GM19467 (cell line): Measurements from ENCODE around the gene CTNND2.

Experiments
- ATAC-seq: cut with Tn5 transposase; IDR thresholded peaks from one replicate; pipeline ENCODE4 v1.9.1; 2021; ENCODE audit warnings: mild to moderate bottlenecking, moderate library complexity; ENCODE audit not compliant: unreplicated experiment

Gene CTNND2

DNA sequence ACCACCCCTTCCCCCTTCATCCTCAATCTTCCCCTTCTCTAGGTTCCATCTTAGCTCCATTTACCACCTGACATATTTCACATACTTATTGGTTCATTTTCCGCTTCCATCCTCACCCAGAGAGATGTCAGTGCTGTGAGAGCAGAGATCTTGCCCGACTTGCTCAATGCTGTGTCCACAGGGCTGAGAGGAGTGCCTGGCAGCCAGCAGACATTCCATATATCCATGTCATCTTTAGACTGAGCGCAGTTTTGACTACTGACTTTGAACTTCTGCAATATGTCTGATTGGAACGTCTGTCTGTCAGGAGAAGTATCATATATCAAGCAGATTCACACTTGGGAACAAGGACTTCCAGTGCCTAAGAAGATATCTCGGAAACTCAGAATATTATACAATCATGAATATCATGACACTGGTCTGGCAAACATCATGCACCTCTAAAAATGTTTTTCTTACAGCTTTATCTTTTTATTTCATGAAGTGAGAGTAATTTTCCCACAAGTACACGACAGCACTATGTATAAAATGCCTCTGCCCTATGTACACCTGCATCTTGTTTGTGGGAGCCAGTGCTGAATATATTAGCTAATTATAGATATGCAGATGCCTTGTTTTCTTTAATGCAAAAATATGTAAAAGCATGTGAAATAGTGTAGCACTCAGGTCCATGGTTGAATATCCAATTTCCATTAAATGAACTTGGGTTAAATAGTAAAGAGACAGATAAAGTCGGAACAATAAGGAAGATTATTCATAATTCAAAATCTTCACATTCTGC lies 689.2 kb downstream of the CTNND2 start:
- no peak for ATAC-seq

DNA sequence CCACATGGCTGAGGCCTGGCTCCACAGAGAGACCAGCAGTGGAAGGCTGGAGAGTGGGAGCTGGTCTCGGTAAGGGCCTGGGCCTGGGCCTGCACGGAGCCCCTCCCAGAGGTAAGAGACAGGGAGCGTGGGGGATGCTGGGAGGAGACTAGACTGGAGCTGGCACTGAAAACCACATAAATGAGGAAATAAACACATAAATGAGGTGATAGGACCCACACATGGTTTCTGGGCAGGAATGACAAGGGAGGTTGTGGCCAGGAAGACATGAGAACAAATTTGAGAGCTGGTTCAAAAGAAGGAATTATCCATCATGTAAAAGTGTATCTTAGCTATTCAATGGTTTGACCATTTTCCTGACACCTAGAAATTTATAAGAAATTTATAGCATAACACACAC lies 691.5 kb downstream of the CTNND2 start:
- no peak for ATAC-seq

DNA sequence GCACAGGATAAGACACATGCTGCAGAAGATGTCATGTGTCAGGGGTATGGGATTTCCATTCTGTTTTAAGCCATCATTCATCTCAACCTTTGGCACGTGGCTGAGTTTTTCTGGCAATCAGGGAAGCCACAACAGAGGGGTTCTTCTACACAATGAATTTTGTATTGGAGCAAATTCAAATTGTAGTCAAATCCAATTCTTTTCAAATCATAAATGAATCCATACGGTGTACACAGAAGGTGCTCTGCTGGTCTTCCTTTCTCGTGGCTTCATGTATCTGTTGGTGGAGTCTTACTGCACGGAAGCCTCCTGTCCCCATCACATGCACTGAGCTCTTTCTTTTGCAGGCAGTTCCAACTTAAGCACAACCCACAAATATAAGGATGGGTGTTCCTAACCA lies 706.5 kb downstream of the CTNND2 start:
- ATAC-seq: no peak

DNA sequence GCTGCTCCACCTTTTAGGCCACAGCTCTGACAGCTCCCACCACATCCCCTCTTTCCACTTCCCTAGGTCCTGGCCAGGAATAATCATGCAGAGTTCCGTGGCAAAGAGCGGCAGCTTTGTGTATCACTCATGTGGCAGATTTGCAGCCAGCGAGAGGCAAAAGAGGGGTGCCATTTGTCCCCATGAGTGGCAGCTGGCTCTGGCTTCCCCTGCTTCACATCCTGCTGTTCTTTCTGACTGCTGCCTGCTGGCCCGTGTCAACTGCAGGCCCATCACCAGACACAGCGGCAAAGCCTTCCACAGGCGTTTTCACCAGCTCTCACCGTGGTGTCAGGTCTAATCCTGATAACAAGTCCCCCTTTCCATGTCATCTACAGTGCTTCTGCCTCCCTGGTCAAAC lies 712.6 kb downstream of the CTNND2 start:
- no peak for ATAC-seq

DNA sequence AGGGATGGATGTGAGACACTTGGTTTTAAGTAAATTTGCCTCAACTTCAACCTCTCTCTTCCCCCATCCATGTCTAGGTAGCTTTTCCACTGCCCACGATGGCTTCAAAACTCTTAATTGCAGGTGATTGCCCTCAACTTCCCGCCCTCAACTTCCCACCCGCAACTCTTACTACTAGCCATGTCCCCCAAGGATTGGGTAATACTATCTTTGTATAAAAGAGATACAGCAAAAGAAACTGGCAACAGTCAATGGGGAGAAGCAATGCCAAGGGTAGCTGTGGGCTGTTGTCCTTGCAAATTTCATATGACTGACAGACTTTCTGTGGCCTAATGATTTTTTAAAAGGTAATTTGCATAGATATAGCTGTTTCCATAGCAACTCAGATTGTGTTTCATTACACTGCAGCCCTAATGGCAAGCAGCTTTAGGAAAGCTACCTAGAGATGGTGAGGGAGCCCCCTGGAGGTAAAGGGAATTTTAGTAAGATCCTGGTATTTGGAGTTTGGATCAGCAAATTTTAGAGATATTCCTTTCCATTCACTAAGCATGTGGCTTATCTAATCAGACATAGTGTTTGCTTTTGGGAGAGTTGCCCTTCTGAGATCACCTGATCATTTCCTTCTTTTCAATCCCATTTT lies 721.7 kb downstream of the CTNND2 start:
- no peak for ATAC-seq

DNA sequence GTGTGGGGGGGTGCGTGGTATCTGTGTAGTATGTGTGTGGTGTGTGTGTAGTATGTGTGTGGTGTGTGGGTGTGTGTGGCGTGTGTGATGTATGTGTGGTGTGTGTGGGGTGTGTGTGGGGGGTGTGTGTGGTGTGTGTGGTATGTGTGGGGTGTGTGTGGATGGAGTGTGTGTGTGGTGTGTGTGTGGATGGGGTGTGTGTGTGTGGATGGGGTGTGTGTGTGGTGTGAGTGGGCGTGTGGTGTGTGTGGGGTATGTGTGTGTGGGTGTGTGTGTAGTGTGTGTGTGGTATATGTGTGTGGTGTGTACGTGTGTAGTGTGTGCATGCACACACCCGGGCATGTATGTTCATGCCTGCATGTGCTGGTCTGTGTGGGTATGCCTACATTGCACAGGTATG lies 722.3 kb downstream of the CTNND2 start:
- ATAC-seq: no peak

DNA sequence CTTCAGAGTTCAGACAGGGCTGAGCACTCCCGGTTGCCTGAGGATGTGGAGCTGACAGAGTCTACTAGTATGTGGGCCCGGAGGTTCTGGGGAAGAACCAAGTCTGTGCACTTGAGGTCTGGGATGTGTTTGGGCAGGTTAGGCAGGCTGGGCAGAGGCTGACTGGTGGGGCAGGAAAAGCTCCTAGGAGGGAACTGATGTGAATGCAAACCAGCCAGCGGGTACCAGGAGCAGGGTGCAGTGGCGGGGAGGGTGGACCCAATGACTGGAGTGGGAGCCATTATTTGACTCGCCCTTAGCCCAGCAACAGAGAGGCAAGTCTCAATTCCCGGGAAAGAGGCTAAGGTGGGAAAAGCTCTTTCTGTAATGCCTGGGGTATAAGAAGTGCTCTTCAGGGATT lies 723.4 kb downstream of the CTNND2 start:
- no peak for ATAC-seq

DNA sequence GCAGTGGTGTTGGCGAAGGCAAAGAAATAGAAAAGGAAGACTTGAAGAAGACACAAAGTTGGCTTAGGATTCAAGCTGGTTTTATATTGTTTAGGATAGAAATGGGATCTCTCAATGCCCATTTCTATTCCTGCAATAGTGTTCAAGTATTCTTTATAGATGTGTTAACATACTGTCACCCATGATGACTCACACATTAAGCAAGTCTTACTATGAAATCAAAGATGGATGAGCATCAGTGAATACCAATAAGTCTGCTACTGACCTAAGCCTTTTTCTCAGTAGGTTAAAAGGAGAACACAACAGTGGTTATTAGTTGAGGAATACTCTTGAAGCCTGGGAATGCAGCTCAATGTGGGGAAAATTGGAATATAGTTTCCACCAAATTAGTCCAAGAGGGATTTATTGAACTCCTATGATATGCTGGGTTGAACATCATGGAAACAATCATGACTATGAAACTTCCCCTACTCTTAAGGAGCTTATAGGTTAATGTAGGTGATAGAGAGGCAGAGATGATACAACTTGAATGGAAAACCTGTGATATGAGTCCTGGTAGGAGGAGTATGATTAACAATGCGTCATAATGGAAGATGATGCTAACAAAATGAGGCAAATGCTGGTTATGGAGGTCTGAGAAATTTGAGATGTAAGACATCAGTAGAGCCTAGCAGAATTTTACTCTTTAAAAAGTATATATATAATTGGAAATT lies 726.1 kb downstream of the CTNND2 start:
- no peak for ATAC-seq

DNA sequence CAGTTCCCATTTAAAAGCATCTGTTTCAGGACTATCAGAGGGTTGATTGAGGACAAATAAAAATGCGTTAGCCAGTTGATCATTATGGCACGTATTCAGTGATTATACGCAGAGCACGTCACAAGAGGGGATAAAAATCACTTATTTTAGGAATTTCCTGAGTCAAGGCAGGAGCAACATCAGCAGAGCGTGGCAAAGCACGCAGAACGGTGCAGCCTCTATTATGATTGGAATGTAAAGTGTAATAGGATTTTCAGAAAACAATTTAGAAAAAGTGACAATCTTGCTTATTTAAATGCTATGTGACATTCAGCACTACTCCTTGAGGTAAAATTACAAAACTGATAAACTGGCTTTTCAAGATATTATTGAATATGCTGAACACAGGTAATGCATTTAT lies 729.7 kb downstream of the CTNND2 start:
- ATAC-seq: no peak

DNA sequence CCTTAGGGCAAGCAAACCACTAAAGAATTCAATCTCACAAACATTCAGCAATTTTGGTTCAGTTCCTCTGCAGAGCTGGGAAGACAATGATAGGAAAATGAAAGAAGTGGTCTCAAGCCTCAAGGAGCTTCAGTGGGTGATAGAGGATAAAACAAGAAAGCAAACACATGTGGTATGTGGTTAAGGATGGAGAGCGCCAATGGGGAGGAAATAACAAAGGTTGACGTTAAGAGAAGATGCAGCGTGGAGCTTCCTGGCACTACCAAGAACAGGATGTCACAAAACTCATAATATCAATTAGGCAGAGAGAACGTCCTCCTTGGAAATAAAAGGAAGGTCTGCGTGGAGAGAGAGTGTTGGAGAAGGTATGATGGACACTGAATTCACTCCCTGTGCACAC lies 731.8 kb downstream of the CTNND2 start:
- no peak for ATAC-seq

DNA sequence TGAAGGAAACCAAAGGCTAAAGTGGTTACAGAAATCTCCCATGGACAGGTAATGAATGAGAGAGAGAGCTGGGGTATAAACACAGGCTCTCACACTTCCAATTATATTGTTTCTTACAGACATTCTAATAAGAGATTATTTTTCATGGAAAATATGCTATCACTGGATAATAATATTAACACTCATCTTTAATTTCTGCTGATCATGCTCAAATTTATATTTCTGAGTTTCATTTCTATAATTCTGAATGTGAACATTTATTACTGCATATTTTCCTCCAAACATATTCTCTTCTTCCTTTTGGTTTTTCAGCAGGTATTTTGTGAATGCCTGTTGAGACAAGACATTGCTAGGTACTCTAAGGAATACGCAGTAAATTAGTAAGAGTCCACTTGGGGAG lies 733.0 kb downstream of the CTNND2 start:
- ATAC-seq: no peak

DNA sequence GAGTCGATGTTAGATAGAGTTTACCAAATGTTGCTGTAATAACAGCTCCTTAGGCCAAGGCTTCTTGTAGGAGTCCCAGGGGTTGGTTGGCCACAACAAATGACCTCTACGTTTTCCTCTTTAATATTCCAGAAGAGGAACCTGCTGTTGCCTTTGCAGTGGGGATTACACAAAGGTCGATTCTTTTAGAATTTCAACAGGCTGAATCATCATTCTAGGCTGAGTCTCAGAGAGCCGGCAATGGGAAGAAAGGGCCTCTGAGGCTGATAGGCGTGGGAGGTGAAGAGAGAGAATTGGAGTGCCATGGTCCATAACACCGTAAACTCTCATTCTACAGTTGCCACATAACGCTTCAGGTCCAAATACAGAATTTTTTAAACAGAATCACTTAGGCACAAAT lies 737.3 kb downstream of the CTNND2 start:
- ATAC-seq: no peak

DNA sequence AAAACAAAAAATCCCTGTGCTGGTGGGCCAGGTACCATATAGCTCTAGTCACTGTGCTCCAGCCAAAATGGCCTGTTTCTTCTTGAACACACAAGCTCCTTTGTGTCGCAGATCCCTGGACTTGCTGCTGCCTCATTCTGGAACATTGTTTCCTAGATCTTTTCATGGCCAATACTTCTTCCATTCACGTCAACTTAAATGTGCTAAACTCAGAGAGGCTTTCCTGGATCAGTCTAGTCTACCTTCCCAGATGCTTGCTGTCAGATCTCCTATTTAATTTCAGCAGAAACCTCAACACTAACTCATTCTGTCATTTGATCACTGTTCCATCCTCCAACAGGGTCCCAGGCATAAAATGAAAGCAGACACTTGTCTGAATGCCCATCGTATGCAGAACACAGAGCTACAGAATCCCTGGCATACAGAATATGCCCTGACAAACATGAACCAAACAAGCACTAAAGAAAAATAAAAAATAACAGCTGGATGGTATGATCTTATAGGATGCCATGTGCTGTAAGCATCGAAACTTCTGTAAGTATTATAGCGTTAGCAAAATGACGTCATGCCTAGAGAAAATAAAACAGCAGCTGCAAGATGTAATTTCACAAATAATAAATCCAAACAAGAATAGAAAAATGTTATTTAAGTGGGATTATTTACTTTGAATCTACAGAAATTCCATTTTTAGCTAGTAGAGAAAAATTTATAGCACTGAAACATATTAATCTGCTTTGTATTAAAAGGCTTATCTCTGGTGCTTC lies 739.5 kb downstream of the CTNND2 start:
- no peak for ATAC-seq

DNA sequence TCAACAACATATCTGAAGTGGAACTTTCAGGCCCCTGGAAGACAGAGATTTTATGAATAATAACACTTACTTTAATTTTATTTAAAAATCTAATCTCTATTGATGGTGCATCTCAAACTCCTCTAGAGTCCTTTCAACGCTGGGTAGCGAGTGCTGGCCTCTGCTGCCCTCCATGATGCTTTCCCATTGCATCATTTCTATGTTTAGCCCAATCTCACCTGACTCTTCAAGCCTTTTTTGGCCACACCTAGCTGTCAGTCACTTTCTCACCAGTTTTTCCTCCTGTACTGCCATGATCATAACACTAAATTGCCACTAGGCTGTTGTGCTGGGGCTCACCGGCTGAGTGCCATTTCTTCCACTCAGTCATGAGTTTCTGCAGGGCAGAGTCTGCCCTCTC lies 747.1 kb downstream of the CTNND2 start:
- ATAC-seq: no peak

DNA sequence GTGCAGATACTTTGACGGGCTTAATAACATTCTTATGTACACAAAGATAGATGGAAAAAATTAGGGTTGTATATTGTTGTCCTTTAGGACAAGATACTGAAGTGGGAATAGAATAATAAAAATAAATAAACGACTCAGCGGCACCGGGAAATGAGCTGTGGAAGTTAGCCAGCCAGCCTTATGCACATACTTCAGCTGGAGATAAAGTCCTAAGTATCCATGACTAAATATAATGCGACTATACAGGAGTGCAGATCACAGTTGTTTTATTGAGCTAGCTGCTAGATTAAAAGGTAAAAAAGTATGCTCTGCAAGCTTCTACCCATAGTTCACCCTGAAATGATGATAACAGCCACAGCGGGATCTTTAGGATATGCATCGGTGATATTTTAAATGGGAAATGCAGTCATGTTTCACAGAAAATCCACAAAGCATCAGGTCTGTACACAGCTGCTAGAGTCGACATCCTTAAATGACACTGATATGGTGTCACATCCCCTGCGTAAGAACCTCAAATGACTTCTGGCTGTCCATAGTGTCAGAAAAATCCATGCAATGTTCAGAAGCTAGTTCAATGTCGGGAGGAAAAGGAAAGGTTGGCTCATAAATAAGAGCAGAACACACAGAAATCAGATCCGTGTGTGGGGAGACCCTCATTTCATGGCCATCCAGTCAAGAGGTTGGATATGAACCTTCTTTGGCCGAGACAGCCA lies 750.4 kb downstream of the CTNND2 start:
- ATAC-seq: no peak

DNA sequence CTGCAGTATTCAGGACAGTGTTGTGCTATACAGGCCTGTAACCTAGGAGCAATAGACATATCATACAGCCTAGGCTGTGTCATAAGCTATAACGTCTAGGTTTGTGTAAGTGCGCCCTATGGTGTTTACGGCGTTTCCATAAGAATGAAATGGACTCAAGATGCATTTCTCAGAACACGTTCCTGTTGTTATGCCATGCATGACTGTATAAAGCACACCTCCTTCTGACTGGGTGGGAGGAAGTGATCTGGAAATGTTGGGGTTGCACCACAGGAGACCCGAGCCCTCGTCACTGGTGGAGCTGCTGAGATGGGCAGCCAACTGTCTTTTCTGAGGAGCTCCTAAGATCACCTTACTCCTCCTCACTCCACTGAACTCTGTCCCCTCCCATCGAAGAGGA lies 751.9 kb downstream of the CTNND2 start:
- no peak for ATAC-seq

DNA sequence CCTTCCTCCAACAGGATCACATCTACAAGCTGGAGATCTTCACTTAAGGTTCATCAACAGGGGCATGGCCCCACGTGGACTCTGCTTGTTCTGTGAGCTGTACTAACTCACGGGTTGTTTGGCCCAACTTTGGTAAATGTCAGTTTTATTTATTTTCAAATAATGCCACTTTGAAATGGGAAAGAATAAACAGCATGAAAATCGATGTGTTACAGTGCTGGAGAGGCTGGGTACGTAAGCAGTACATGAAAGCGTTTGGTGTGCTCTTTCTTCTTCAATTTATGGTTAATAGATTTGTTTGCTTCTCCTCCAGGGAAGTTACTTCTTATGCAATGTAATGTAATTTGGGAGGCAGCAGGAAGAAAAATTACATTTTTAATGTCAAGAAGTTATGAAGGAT lies 753.3 kb downstream of the CTNND2 start:
- ATAC-seq: no peak

DNA sequence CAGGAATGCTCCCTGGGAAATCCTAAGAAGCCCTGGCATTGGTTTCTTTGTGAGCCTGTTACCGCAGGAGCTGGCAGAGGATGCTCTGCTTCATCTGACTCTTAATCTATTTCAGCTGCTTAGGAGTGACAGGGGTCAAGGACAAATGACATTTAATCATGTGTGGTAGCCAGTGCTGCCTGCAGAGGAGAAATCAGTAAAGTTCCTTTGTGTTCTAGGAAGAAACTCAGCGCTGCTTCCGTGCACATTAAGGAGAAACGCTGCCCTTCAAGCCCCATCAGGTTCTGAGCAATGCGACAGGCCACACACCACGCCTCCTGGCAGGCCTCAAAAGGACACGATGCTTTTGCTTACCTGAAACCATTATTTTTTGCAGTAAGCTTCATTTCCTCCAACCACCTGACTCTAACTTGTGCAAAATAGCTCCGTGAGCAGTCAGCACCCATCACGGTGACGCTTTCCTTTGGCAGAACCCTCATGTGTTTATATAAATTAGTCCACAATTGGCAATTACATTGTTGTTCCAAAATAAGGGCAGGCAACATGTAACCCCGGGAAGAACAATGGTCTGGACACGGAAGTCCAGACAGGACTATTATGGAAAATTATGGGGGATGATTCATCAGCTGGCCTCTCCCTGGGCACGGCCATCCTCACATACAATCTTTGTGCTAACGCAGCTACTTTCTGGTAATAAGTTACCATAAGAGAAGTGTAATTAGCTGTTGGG lies 755.3 kb downstream of the CTNND2 start:
- no peak for ATAC-seq

DNA sequence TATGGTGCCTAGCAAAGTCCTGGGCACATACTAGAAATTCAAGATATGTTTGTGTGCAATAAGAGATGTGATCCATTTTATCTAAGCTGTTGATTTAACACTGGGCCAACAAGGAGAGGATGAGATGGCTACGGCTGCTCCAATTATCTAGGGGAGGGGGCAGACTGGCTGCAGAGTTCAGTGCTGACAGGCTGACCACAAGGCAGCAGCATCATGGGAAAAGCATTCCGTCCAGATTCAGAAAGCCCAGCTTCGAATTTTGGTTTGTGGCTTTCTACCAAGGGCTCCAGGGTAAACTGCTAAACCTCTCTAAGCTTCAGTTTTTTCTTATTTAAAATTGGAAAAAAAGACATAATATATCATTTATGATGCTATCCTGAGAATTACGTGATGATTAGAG lies 758.1 kb downstream of the CTNND2 start:
- ATAC-seq: no peak
